ENCODE results near the gene STRBP.
"Not testable (repeated sequence)": the region's sequence is repeated elsewhere in the genome, so short reads cannot be mapped to it uniquely, and the experiment has no call there.

STRBP gene

GRCh38 chr9:123268465-123269259 is at the start of gene STRBP:
Gene STRBP, minus strand, starts transcription at chr9:123268586. Its CDS starts 84,452 bp downstream, at chr9:123184134.
- DNase-seq (ENCODE audit: low read depth in 1 of 2, low spot score in 1 of 2): peak; percentile 85 to 93

- DNase-seq (ENCODE audit: low read depth in 1 of 2, low spot score in 1 of 2): no peak
These were observed 47.8 kb upstream of the STRBP start for GRCh38 chr9:123316053-123316718.

GRCh38 chr9:123315635-123316034 is 47.2 kb upstream of the STRBP start:
- DNase-seq (ENCODE audit: low read depth in 1 of 2, low spot score in 1 of 2): no peak

GRCh38 chr9:123314617-123315016 is 46.2 kb upstream of the STRBP start:
- DNase-seq (ENCODE audit: low read depth in 1 of 2, low spot score in 1 of 2): no peak

- DNase-seq (ENCODE audit: low read depth in 1 of 2, low spot score in 1 of 2): no peak
These were observed 44.0 kb upstream of the STRBP start for GRCh38 chr9:123312306-123312877.

- DNase-seq (ENCODE audit: low read depth in 1 of 2, low spot score in 1 of 2): no peak
These were observed 42.9 kb upstream of the STRBP start for GRCh38 chr9:123311250-123311752.

GRCh38 chr9:123310551-123311249 is 42.3 kb upstream of the STRBP start:
- DNase-seq (ENCODE audit: low read depth in 1 of 2, low spot score in 1 of 2): no peak

- no peak for DNase-seq (ENCODE audit: low read depth in 1 of 2, low spot score in 1 of 2)
These were observed 41.2 kb upstream of the STRBP start for GRCh38 chr9:123309611-123310010.

- no peak for DNase-seq (ENCODE audit: low read depth in 1 of 2, low spot score in 1 of 2)
These were observed 37.5 kb upstream of the STRBP start for GRCh38 chr9:123305879-123306278.

GRCh38 chr9:123304340-123304691 is 35.9 kb upstream of the STRBP start:
- no peak for DNase-seq (ENCODE audit: low read depth in 1 of 2, low spot score in 1 of 2)

GRCh38 chr9:123302348-123303214 is 34.2 kb upstream of the STRBP start:
- no peak for DNase-seq (ENCODE audit: low read depth in 1 of 2, low spot score in 1 of 2)

- DNase-seq (ENCODE audit: low read depth in 1 of 2, low spot score in 1 of 2): not testable (repeated sequence)
These were observed 33.5 kb upstream of the STRBP start for GRCh38 chr9:123301936-123302335.

- DNase-seq (ENCODE audit: low read depth in 1 of 2, low spot score in 1 of 2): no peak
These were observed 32.2 kb upstream of the STRBP start for GRCh38 chr9:123300554-123300953.

GRCh38 chr9:123299558-123300126 is 31.3 kb upstream of the STRBP start:
- no peak for DNase-seq (ENCODE audit: low read depth in 1 of 2, low spot score in 1 of 2)

GRCh38 chr9:123296174-123296573 is 27.8 kb upstream of the STRBP start:
- no peak for DNase-seq (ENCODE audit: low read depth in 1 of 2, low spot score in 1 of 2)

- no peak for DNase-seq (ENCODE audit: low read depth in 1 of 2, low spot score in 1 of 2)
These were observed 23.4 kb upstream of the STRBP start for GRCh38 chr9:123291736-123292135.

GRCh38 chr9:123290764-123291163 is 22.4 kb upstream of the STRBP start:
- DNase-seq (ENCODE audit: low read depth in 1 of 2, low spot score in 1 of 2): no peak

GRCh38 chr9:123287639-123288038 is 19.3 kb upstream of the STRBP start:
- DNase-seq (ENCODE audit: low read depth in 1 of 2, low spot score in 1 of 2): no peak

GRCh38 chr9:123286324-123286723 is 17.9 kb upstream of the STRBP start:
- no peak for DNase-seq (ENCODE audit: low read depth in 1 of 2, low spot score in 1 of 2)

- DNase-seq (ENCODE audit: low read depth in 1 of 2, low spot score in 1 of 2): no peak
These were observed 16.3 kb upstream of the STRBP start for GRCh38 chr9:123284656-123285055.
